Effector memory CD8-positive, alpha-beta T cell (primary cell): ENCODE measurements around the gene PPP1R15B.
"Not testable (repeated sequence)": the region's sequence is repeated elsewhere in the genome, so short reads cannot be mapped to it uniquely, and the experiment has no call there.

Source experiments
- ATAC-seq: fragments of 150-1000 bp; cut with Tn5 transposase; replicated peaks from 2 replicates; pipeline ENCODE4 v1.10.0; 2021; ENCODE audit warnings: mild to moderate bottlenecking, moderate library complexity
- DNase-seq, 3 experiments: peaks; one replicate each; pipeline ENCODE4 v3.0.0; 2021
- H3K27ac Mint-ChIP-seq, 2 donors: one replicate each; pipeline ENCODE4 v1.8.0; 2022; ENCODE audit warnings: mild to moderate bottlenecking in 2 of 2, mixed read lengths in 2 of 2, moderate library complexity in 2 of 2
- H3K27me3 Mint-ChIP-seq, 2 donors: one replicate each; pipeline ENCODE4 v1.8.0; 2022; ENCODE audit warnings: mixed read lengths in 2 of 2
- H3K36me3 Mint-ChIP-seq: one replicate; pipeline ENCODE4 v1.8.0; 2022; ENCODE audit warnings: mild to moderate bottlenecking, moderate library complexity, mixed read lengths; ENCODE audit not compliant: insufficient read depth
- H3K4me1 Mint-ChIP-seq, 2 donors: one replicate each; pipeline ENCODE4 v1.8.0; 2022; ENCODE audit warnings: low read depth in 2 of 2, mixed read lengths in 2 of 2
- H3K4me3 Mint-ChIP-seq, 2 donors: one replicate each; pipeline ENCODE4 v1.8.0; 2022; ENCODE audit warnings: mild to moderate bottlenecking in 2 of 2, mixed read lengths in 2 of 2, moderate library complexity in 2 of 2
- H3K9me3 Mint-ChIP-seq, 2 donors: one replicate each; pipeline ENCODE4 v1.8.0; 2022; ENCODE audit warnings: mixed read lengths in 2 of 2

The PPP1R15B gene

GRCh38 chr1:204437796-204438570 lies 26.4 kb upstream of the PPP1R15B start:
- Mint-ChIP-seq H3K9me3 (no peaks in the 10 kb centered on the region), H3K27me3 (no peaks in the 10 kb centered on the region), H3K4me3 (no peak overlapping the region), H3K27ac (peak overlapping the region; percentile 41 to 74), H3K4me1 (no peaks in the 10 kb centered on the region), H3K36me3 (peaks cover 38% of the 10 kb centered on the region)
- DNase-seq (no peak), ATAC-seq (no peak)

DNA sequence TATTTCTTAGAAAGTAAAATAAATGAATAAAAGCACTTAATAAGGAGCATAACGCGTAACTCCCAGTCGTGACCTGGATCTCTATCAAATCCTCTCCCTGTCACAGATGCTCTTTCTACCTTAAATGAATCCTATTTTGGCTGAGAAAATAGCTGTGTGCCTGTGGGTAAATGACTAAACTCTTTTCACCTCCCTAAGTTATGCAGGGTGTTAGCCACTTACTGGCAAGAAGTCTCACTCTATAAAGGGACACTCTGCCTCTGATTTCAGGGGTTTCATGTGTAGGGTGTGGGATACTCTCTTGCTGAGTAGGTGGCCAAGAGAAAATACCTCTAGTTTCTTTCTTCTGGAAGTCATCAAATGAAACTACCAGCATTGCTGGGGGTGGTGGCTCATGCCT lies 24.3 kb upstream of the PPP1R15B start:
- ATAC-seq (no peak), DNase-seq (no peak)
- H3K9me3 Mint-ChIP-seq, result no peaks in the 10 kb centered on the region
- no peak overlapping the region for H3K4me3 Mint-ChIP-seq
- H3K4me1 Mint-ChIP-seq, result peaks cover 5 to 7% of the 10 kb centered on the region in 2 donors
- H3K27me3 Mint-ChIP-seq, result no peaks in the 10 kb centered on the region
- peaks cover 40% of the 10 kb centered on the region for H3K36me3 Mint-ChIP-seq
- peak overlapping the region in 1 of 2 donors; percentile 51 for H3K27ac Mint-ChIP-seq

- no peaks in the 10 kb centered on the region for H3K27me3 Mint-ChIP-seq
- DNase-seq (no peak), ATAC-seq (no peak)
- H3K4me3 Mint-ChIP-seq, result no peak overlapping the region
- peaks cover 39% of the 10 kb centered on the region for H3K36me3 Mint-ChIP-seq
- peaks cover 5 to 7% of the 10 kb centered on the region in 2 donors for H3K4me1 Mint-ChIP-seq
- H3K9me3 Mint-ChIP-seq, result no peaks in the 10 kb centered on the region
- peak overlapping the region in 1 of 2 donors; percentile 51 for H3K27ac Mint-ChIP-seq
These were observed 23.8 kb upstream of the PPP1R15B start for GRCh38 chr1:204435381-204435831.

- Mint-ChIP-seq H3K4me3 (no peak overlapping the region), H3K9me3 (no peaks in the 10 kb centered on the region), H3K27ac (peak overlapping the region in 1 of 2 donors; percentile 59), H3K4me1 (peaks cover 5 to 7% of the 10 kb centered on the region in 2 donors), H3K27me3 (no peaks in the 10 kb centered on the region), H3K36me3 (peaks cover 32% of the 10 kb centered on the region)
- no peak for DNase-seq
- no peak for ATAC-seq
These were observed 22.6 kb upstream of the PPP1R15B start for GRCh38 chr1:204434116-204434755.

- peaks cover 5 to 7% of the 10 kb centered on the region in 2 donors for H3K4me1 Mint-ChIP-seq
- H3K4me3 Mint-ChIP-seq, result no peak overlapping the region
- no peak for DNase-seq
- no peaks in the 10 kb centered on the region for H3K27me3 Mint-ChIP-seq
- no peak for ATAC-seq
- H3K36me3 Mint-ChIP-seq, result peaks cover 36% of the 10 kb centered on the region
- H3K9me3 Mint-ChIP-seq, result no peaks in the 10 kb centered on the region
- H3K27ac Mint-ChIP-seq, result peak overlapping the region in 1 of 2 donors; percentile 70
These were observed 21.1 kb upstream of the PPP1R15B start for GRCh38 chr1:204432708-204433107.

DNA sequence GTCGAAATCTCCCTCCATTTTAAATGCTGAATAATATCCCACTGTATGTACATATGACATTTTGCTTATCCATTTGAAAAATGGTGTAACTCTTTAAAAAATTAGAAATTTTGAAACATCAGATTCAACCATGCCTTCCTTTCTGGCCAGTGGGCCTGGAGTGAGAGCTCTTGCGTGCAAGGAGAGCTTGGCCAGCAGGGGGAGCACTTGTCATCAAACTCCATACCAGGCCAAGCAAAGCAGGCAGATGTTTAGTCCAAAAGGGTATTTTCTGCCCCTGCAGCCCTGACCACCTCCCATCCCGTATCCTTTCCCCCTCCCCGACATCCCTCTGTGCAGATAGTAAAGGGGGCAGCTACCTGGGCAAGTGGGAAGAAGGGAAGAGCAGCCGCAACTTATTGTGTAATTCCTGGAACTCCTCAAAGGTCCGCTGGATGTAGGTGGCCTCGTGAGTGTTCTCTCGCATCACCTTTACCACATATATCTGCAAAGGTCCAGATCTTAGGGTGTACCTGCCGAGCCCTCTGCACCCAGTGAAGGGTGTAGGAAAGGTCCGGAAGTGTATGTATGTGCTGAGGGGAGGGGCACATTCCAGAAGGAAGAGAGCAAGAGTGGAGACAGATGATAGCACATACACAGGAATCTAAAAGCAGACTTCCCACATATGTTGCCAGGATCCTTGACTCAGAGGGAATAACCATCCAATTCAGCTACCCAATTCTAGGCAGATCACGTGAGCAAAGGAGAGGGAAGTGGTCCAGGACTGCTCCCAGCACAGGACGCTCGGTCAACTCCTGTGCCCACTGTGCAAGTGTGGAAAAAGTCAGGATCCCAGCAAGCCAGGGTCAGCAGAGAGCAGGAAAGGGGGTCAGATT lies 19.9 kb upstream of the PPP1R15B start:
- no peaks in the 10 kb centered on the region for H3K9me3 Mint-ChIP-seq
- peaks cover 5 to 7% of the 10 kb centered on the region in 2 donors for H3K4me1 Mint-ChIP-seq
- no peak overlapping the region for H3K4me3 Mint-ChIP-seq
- peak; percentile 72 for DNase-seq
- H3K36me3 Mint-ChIP-seq, result peaks cover 40% of the 10 kb centered on the region
- peak; percentile 86 for ATAC-seq
- peak overlapping the region in 1 of 2 donors; percentile 81 for H3K27ac Mint-ChIP-seq
- H3K27me3 Mint-ChIP-seq, result no peaks in the 10 kb centered on the region

DNA sequence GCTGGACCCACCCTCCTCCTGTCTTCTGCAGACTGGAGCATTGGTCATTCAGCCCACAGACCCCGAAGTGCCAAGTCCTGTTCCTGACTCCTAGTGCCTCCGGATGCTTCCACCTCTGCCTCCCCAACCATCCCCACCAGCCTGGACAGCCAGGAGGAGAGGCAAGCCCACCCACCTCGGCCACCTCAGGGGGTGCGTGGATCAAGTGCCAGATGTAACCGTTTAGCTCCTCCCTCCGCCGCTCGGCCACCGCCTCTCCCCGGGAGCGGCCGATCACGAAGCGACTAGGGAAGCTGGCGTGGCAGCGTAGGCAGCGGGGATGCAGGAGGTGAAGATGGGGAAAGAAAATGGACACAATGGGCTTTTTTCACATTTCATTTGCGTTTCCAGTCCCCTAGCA lies 18.1 kb upstream of the PPP1R15B start:
- H3K4me3 Mint-ChIP-seq, result no peak overlapping the region
- peaks cover 5 to 7% of the 10 kb centered on the region in 2 donors for H3K4me1 Mint-ChIP-seq
- H3K27ac Mint-ChIP-seq, result no peak overlapping the region
- peaks cover 48% of the 10 kb centered on the region for H3K36me3 Mint-ChIP-seq
- H3K27me3 Mint-ChIP-seq, result no peaks in the 10 kb centered on the region
- no peak for ATAC-seq
- no peak for DNase-seq
- H3K9me3 Mint-ChIP-seq, result no peaks in the 10 kb centered on the region

GRCh38 chr1:204426971-204427701 lies 15.5 kb upstream of the PPP1R15B start:
- ATAC-seq, result no peak
- no peak overlapping the region for H3K4me3 Mint-ChIP-seq
- peaks cover 5 to 7% of the 10 kb centered on the region in 2 donors for H3K4me1 Mint-ChIP-seq
- DNase-seq, result no peak
- H3K27me3 Mint-ChIP-seq, result no peaks in the 10 kb centered on the region
- peaks cover 37% of the 10 kb centered on the region for H3K36me3 Mint-ChIP-seq
- no peak overlapping the region for H3K27ac Mint-ChIP-seq
- no peaks in the 10 kb centered on the region for H3K9me3 Mint-ChIP-seq

DNA sequence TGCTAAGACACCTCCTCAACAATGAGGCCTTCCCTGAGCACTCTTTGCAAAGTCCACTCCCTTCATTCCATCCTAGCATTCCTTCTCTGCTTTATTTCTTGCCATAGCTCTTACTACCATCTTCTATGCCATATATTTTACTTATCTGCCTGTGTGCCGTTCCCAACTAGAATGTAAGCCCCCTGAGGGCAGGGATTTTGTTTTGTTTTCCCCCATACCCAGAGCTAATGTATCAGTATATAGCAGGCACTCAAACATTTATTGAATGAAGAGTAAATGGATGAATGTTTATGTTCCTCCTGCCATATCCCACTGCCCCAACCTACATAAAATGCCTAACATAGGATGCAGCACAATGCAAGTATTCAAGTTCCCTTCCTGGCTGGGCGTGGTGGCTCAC lies 14.9 kb upstream of the PPP1R15B start:
- Mint-ChIP-seq H3K27me3 (no peaks in the 10 kb centered on the region), H3K4me3 (no peak overlapping the region), H3K27ac (no peak overlapping the region), H3K36me3 (peaks cover 34% of the 10 kb centered on the region), H3K4me1 (peaks cover 4% of the 10 kb centered on the region in 2 donors), H3K9me3 (no peaks in the 10 kb centered on the region)
- ATAC-seq (no peak), DNase-seq (no peak)

DNA sequence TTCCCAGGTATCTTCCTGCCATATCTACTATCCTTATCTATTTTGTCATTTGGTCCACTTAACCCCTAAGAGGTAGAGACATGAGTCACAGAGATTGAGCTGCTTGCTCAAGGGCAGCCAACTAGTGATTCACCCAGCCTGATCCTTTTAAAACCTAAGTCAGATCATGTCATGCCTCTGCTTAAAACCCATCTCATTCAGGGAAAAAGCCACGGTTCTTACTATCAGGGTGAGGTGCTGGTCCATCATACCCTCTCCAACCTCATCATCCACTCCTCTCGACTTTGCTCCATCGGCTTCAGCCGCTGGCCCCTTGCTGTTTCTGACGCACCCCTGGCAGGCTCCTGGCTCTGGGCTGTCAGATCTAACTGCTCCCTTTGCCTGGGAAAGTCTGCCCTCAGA lies 14.4 kb upstream of the PPP1R15B start:
- ATAC-seq (no peak), DNase-seq (no peak)
- H3K4me3 Mint-ChIP-seq, result no peak overlapping the region
- H3K27ac Mint-ChIP-seq, result no peak overlapping the region
- H3K36me3 Mint-ChIP-seq, result peaks cover 30% of the 10 kb centered on the region
- no peaks in the 10 kb centered on the region for H3K9me3 Mint-ChIP-seq
- no peaks in the 10 kb centered on the region for H3K27me3 Mint-ChIP-seq
- no peaks in the 10 kb centered on the region for H3K4me1 Mint-ChIP-seq

GRCh38 chr1:204424621-204425020 lies 13.0 kb upstream of the PPP1R15B start:
- no peak overlapping the region for H3K27ac Mint-ChIP-seq
- H3K4me3 Mint-ChIP-seq, result no peak overlapping the region
- H3K9me3 Mint-ChIP-seq, result no peaks in the 10 kb centered on the region
- DNase-seq (no peak), ATAC-seq (no peak)
- H3K27me3 Mint-ChIP-seq, result no peaks in the 10 kb centered on the region
- H3K36me3 Mint-ChIP-seq, result peaks cover 29% of the 10 kb centered on the region
- H3K4me1 Mint-ChIP-seq, result no peaks in the 10 kb centered on the region

DNA sequence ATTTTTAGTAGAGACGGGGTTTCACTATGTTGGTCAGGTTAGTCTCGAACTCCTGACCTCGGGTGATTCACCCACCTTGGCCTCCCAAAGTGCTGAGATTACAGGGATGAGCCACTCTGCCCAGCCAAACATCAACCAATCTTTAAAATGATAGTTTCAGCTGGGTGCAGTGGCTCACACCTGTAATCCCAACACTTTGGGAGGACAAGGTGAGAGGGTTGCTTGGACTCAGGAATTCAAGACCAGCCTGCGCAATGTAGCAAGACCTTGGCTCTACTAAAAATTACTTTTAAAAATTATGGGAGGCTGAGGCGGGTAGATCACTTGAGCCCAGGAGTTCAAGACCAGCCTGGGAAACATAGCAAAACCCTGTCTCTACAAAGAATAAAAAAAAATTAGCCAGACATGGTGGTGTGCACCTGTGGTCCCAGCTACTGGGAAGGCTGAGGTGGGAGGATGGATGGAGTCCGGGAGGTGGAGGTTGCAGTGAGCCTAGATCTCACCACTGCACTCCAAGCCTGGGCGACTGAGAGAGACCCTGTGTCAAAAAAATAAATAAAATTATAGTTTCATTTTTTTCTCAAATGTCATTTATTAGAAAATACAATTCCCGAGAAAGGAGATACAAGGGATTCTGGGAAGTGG lies 10.6 kb upstream of the PPP1R15B start:
- H3K9me3 Mint-ChIP-seq, H3K27me3 Mint-ChIP-seq, DNase-seq, H3K4me3 Mint-ChIP-seq, H3K27ac Mint-ChIP-seq, ATAC-seq: not testable (repeated sequence)
- H3K4me1 Mint-ChIP-seq, result peaks cover 11 to 12% of the 10 kb centered on the region in 2 donors
- H3K36me3 Mint-ChIP-seq, result peaks cover 15% of the 10 kb centered on the region
